Psoas muscle (tissue), 8 donors: ENCODE results near the gene EPHA1. TPM values are rescaled to one million over a fixed set of nuclear protein-coding genes. Genes with fewer than 3 reads are reported as not detected.
"Not testable (repeated sequence)": the region's sequence is repeated elsewhere in the genome, so short reads cannot be mapped to it uniquely, and the experiment has no call there.

Source experiments
- ATAC-seq, 4 donors: fragments of 200-7000 bp; cut with Tn5 transposase; one replicate each; pipeline ENCODE4 v1.9.1; 2020; ENCODE audit warnings: moderate library complexity in 3 of 4, mild to moderate bottlenecking in 2 of 4
- DNase-seq, 2 donors: peaks; one replicate each; pipeline ENCODE4 v3.0.0-alpha.2; 2020
- H3K27ac ChIP-seq: fragments of 200-600 bp; one replicate; pipeline ENCODE4 v1.8.0; 2022
- H3K27me3 ChIP-seq, 3 donors: fragments of 200-600 bp in 1 of 3; one replicate each; pipeline versions ENCODE4 v1.6.1 to v1.8.0; 2013 to 2022; ENCODE audit warnings: low read length in 2 of 3, mild to moderate bottlenecking in 2 of 3, moderate library complexity in 1 of 3; ENCODE audit not compliant: insufficient read depth in 3 of 3
- H3K36me3 ChIP-seq, 2 donors: fragments of 200-600 bp in 1 of 2; one replicate each; pipeline versions ENCODE4 v1.6.1 to v1.8.0; 2013 to 2022; ENCODE audit warnings: low read depth in 1 of 2, mild to moderate bottlenecking in 1 of 2, moderate library complexity in 1 of 2; ENCODE audit not compliant: insufficient read depth in 1 of 2
- H3K4me1 ChIP-seq: fragments of 200-600 bp; one replicate; pipeline ENCODE4 v1.8.0; 2022
- H3K4me3 ChIP-seq: fragments of 200-600 bp; one replicate; pipeline ENCODE4 v1.8.0; 2022; ENCODE audit warnings: mild to moderate bottlenecking
- H3K9me3 ChIP-seq: fragments of 200-600 bp; one replicate; pipeline ENCODE4 v1.8.0; 2022
- CTCF ChIP-seq: fragments of 200-600 bp; IDR thresholded peaks from one replicate; pipeline ENCODE4 v1.8.0; 2022; ENCODE audit warnings: antibody characterized with exemption
- WGBS, 3 donors: extraction: QIAGEN DNeasy Blood & Tissue Kit; methylation state at CpG; one replicate each; pipeline versions ENCODE4 v1.1.6 to v1.1.7; 2013; 5-methylcytosine and 5-hydroxymethylcytosine counted together
- intact Hi-C, 2 donors: fragments of 100-400 bp; cut with DNase I; formaldehyde crosslinking; loops; one replicate each; pipeline versions ENCODE4 v1.11.0 to v1.14.2; 2022
- polyA plus RNA-seq, 3 donors: library from polyadenylated mRNA; stranded (reverse); fragments of 200-250 nt; gene quantifications; one replicate each; pipeline ENCODE4 v1.2.3, GENCODE V29; 2013
- total RNA-seq, 4 donors: library from RNA; stranded (reverse); fragmentation: NEBNext Ultra II Directional in 2 of 4; extraction: Animal tissue kit (Norgen Biotek cat#: 25700) in 2 of 4; gene quantifications; one replicate each; pipeline versions ENCODE4 v1.2.1 to v1.2.4, GENCODE V29; 2021 to 2023
- donor health status: healthy with polysubstance abuse.
- donor health status: DM: no; HTN: no; CAD: no; lungs with moderate emphysema.
- donor health status: Bipolar disorder and iron deficiency.
- donor health status: healthy.
- donor health status: DM: yes; HTN: yes; CAD: no.
- donor health status: DM: no; HTN: no; CAD: no.
- donor health status: DM: no; HTN: no; CAD: no.
- donor health status: DM: yes; HTN: yes; CAD: no.

The EPHA1 gene
- total and polyA plus RNA-seq, 7 donors: 0.07 to 0.38 (median 0.20) TPM; not detected in 3

DNA sequence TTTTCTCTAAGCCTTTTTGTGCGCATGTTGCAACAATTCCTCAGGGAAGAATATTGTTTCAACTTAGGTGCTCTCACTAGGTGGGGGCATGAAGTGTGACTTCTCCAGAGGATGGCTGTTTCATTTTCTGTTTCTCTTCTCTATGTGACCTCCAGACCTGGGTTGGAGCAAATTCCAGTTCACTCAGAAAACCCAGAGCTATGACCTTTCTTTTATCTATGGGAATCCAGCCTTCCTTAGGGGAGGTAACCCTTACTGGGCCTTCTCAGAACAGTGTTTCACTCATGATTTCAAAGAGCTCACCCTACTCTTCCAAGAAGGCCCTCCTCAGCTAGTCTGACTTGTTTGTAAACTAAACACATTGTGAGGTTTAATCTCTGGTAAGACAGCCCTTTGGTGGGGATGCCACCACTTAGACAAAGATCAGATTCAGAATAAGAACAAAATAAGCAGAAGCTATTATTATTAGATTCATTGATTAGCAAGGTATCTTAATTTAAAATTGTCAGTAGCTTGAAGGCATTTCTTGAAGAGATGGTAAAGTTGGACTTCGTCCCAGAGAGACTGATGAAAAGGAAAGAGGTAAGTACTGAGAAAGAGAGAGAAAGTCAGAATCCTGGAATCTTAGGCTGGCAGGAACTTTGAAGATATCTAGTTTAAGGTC, 18.0 kb upstream of the EPHA1 start:
- 90 to 96% (median 95%) methylated on average over 2 of the region's 2 CpGs for WGBS, 3 donors
- Histone ChIP-seq H3K4me3 (no peak overlapping the region), H3K36me3 (no peaks in the 10 kb centered on the region), H3K9me3 (no peaks in the 10 kb centered on the region), H3K27me3 (peaks cover 0 to 2% (median 0%) of the 10 kb centered on the region in 3 donors), H3K27ac (no peak overlapping the region), H3K4me1 (no peaks in the 10 kb centered on the region)
- TF ChIP-seq CTCF: no peak
- ATAC-seq (no peak), DNase-seq (no peak)
- intact Hi-C loops: no loop called here

DNA sequence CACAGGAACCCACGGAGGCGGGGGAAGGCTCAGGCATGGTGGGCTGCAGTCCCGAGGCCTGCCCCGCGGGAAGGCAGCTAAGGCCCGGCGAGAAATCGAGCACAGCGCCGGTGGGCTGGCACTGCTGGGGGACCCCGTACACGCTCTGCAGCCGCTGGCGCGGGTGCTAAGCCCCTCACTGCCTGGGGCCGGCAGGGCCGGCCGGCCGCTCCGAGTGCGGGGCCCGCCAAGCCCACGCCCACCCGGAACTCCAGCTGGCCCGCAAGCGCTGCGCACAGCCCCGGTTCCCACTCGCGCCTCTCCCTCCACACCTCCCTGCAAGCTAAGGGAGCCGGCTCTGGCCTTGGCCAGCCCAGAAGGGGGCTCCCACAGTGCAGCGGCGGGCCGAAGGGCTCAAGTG, 15.8 kb upstream of the EPHA1 start:
- H3K36me3 ChIP-seq, H3K9me3 ChIP-seq, H3K4me1 ChIP-seq, intact Hi-C loops, H3K27ac ChIP-seq, DNase-seq, ATAC-seq, H3K4me3 ChIP-seq, H3K27me3 ChIP-seq: not testable (repeated sequence)
- WGBS, 3 donors: 93 to 99% (median 96%) methylated on average over 13 to 34 of the region's 34 CpGs

DNA sequence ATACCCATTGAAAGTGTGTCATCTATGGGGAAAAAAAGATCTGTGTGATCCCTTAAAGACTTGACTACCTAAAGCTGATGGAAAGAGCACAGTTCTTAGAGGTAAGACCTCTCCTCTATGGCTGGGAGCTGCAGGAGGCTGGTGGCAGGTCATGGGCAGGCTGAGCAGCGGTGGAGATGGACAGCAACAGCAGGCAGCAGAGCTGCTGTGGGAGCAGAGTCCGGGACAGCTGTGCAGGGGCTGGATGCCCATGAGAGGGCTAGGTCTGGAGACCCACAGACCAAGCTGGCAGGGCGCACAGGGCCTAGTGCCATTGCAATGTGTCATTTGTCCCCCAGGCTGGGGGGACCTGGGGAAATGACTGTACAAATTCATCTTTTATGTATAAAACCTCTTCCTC, 13.4 kb upstream of the EPHA1 start:
- intact Hi-C loops: no loop called here
- WGBS, 3 donors: 52 to 57% (median 56%) methylated on average over 3 of the region's 3 CpGs
- Histone ChIP-seq H3K27ac (no peak overlapping the region), H3K4me1 (no peaks in the 10 kb centered on the region), H3K36me3 (no peaks in the 10 kb centered on the region), H3K27me3 (peaks cover 0 to 6% (median 2%) of the 10 kb centered on the region in 3 donors), H3K9me3 (no peaks in the 10 kb centered on the region), H3K4me3 (no peak overlapping the region)
- no peak for DNase-seq
- no peak for TF ChIP-seq CTCF
- ATAC-seq: peak in 1 of 4 donors; percentile 51

DNA sequence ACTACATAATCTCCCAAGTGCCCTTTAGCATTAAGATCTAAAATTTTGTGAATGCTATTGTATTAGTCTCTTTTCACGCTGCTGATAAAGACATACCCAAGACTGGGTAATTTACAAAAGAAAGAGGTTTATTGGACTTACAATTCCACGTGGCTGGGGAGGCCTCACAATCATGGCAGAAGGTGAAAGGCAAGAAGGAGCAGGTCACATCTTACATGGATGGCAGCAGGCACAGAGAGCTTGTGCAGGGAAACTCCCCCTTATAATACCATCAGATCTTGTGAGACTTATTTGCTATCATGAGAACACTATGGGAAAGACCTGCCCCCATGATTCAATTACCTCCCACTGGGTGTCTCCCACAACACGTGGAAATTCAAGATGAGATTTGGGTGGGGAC, 12.0 kb upstream of the EPHA1 start:
- H3K4me1 ChIP-seq, H3K9me3 ChIP-seq, intact Hi-C loops, ATAC-seq, H3K27ac ChIP-seq, DNase-seq, H3K27me3 ChIP-seq, H3K4me3 ChIP-seq, H3K36me3 ChIP-seq: not testable (repeated sequence)
- WGBS, 3 donors: 54 to 60% (median 58%) methylated on average over 3 of the region's 3 CpGs

- no peaks in the 10 kb centered on the region for H3K4me1 ChIP-seq
- ATAC-seq (no peak), DNase-seq (no peak)
- H3K36me3 ChIP-seq: no peaks in the 10 kb centered on the region
- H3K9me3 ChIP-seq: no peaks in the 10 kb centered on the region
- no peak for TF ChIP-seq CTCF
- intact Hi-C loops: loop anchor here in 1 of 2 donors (5.0 kb wide), 1 partner anchor 38 kb away; the partner anchor contains the start of gene ZYX
- H3K27ac ChIP-seq: no peak overlapping the region
- 48 to 72% (median 53%) methylated on average over 4 of the region's 4 CpGs for WGBS, 3 donors
- H3K4me3 ChIP-seq: no peak overlapping the region
- H3K27me3 ChIP-seq: peaks cover 0 to 6% (median 2%) of the 10 kb centered on the region in 3 donors
Observed at GRCh38 chr7:143419880-143420279, 11.2 kb upstream of the EPHA1 start.
